Endodermal cell (in vitro differentiated cells): ENCODE results near the gene JMJD1C. TPM values are rescaled to one million over a fixed set of nuclear protein-coding genes. Genes with fewer than 3 reads are reported as not detected.

ENCODE experiments used
- DNase-seq: peaks from one replicate; pipeline ENCODE4 v3.0.0-alpha.2; 2017
- H3K27ac ChIP-seq: 2 replicates; pipeline ENCODE4 v1.5.1; 2013; ENCODE audit warnings: mild to moderate bottlenecking, low read depth, low read length, moderate library complexity
- H3K27me3 ChIP-seq: 2 replicates; pipeline ENCODE4 v1.6.1; 2013; ENCODE audit warnings: mild to moderate bottlenecking, low read length, moderate library complexity; ENCODE audit not compliant: insufficient read depth, control insufficient read depth, poor library complexity, severe bottlenecking
- H3K36me3 ChIP-seq: 2 replicates; pipeline ENCODE4 v1.7.0; 2013; ENCODE audit warnings: mild to moderate bottlenecking, low read length, moderate library complexity; ENCODE audit not compliant: control insufficient read depth, insufficient read depth
- H3K4me1 ChIP-seq: one replicate; pipeline ENCODE4 v1.7.0; 2013; ENCODE audit warnings: low read length; ENCODE audit not compliant: control insufficient read depth, insufficient read depth
- H3K4me3 ChIP-seq: 2 replicates; pipeline ENCODE4 v1.5.1; 2013; ENCODE audit warnings: mild to moderate bottlenecking, low read length, moderate library complexity
- H3K9ac ChIP-seq: 2 replicates; pipeline ENCODE4 v1.6.1; 2013; ENCODE audit warnings: mild to moderate bottlenecking, low read length, moderate library complexity; ENCODE audit not compliant: poor library complexity, severe bottlenecking; ENCODE audit errors: extremely low read depth
- H3K9me3 ChIP-seq: 2 replicates; pipeline ENCODE4 v1.6.1; 2013; ENCODE audit warnings: mild to moderate bottlenecking, low read length, moderate library complexity; ENCODE audit not compliant: control insufficient read depth
- H3K27ac Mint-ChIP-seq: 2 replicates; pipeline ENCODE4 v1.8.0; 2020; ENCODE audit warnings: mixed read lengths
- H3K27me3 Mint-ChIP-seq: 2 replicates; pipeline ENCODE4 v1.8.0; 2021; ENCODE audit warnings: mild to moderate bottlenecking, mixed read lengths; ENCODE audit not compliant: insufficient read depth
- H3K36me3 Mint-ChIP-seq: 2 replicates; pipeline ENCODE4 v1.8.0; 2020; ENCODE audit warnings: low read depth, mixed read lengths
- H3K4me1 Mint-ChIP-seq: 2 replicates; pipeline ENCODE4 v1.8.0; 2020; ENCODE audit warnings: mixed read lengths
- H3K4me3 Mint-ChIP-seq: 2 replicates; pipeline ENCODE4 v1.8.0; 2020; ENCODE audit warnings: mild to moderate bottlenecking, moderate library complexity, mixed read lengths
- H3K9me3 Mint-ChIP-seq: 2 replicates; pipeline ENCODE4 v1.8.0; 2020; ENCODE audit warnings: mild to moderate bottlenecking, mixed read lengths
- WGBS, 2 experiments: methylation state at CpG; one replicate each; pipeline versions ENCODE4 v1.1.5 to v1.1.7; 2013; ENCODE audit warnings: missing lambda C conversion rate in 2 of 2, mixed read lengths in 1 of 2; ENCODE audit not compliant: insufficient coverage in 1 of 2, insufficient read length in 1 of 2; 5-methylcytosine and 5-hydroxymethylcytosine counted together
- total RNA-seq, 2 donors: library from RNA; stranded (reverse); fragmentation: NEBNext Ultra II Directional in 1 of 2; extraction: Animal tissue kit (Norgen Biotek cat#: 25700) in 1 of 2; gene quantifications; 2 replicates in 1 of 2; 3 replicates in 1 of 2; pipeline ENCODE4 v1.2.1, GENCODE V29; 2021
- TF ChIP-seq, protein P1 (sequence below): fragments of 200-600 bp; sonication (generic); conservative IDR thresholded peaks from 2 replicates; pipeline ENCODE4 v1.5.0; 2021; ENCODE audit warnings: antibody characterized with exemption, mild to moderate bottlenecking

The JMJD1C gene
- total RNA-seq, 2 donors from 2014 or later = 91.3 to 114 TPM

DNA sequence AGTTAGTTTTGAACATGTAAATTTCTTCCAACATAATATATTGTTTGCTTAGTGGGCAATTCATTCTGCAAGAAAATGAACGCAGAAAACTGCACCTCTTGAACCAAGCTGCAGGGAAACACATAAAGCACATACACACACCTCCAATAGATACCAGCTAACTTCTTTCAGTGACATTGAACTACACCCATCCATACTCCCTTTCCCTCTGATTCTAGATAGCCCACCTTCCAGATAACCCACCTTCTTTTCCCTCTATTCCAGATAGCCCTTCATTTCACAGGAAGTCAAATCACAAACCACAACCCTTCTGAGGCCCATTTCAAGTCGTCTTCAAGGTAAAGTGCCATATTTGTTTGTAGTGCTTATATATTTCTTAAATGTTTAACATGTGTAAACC is 304.2 kb downstream of the JMJD1C start:
- H3K36me3 ChIP-seq = peaks cover 24% of the 10 kb centered on the region
- Mint-ChIP-seq H3K4me3 (no peak overlapping the region), H3K27ac (no peak overlapping the region), H3K27me3 (no peaks in the 10 kb centered on the region), H3K9me3 (no peaks in the 10 kb centered on the region), H3K36me3 (peaks cover 25% of the 10 kb centered on the region), H3K4me1 (peaks cover 5% of the 10 kb centered on the region)
- H3K27me3 ChIP-seq = no peaks in the 10 kb centered on the region
- no peaks in the 10 kb centered on the region for H3K4me1 ChIP-seq
- H3K27ac ChIP-seq = no peak overlapping the region
- no peak overlapping the region for H3K9ac ChIP-seq
- TF ChIP-seq, protein P1, sequence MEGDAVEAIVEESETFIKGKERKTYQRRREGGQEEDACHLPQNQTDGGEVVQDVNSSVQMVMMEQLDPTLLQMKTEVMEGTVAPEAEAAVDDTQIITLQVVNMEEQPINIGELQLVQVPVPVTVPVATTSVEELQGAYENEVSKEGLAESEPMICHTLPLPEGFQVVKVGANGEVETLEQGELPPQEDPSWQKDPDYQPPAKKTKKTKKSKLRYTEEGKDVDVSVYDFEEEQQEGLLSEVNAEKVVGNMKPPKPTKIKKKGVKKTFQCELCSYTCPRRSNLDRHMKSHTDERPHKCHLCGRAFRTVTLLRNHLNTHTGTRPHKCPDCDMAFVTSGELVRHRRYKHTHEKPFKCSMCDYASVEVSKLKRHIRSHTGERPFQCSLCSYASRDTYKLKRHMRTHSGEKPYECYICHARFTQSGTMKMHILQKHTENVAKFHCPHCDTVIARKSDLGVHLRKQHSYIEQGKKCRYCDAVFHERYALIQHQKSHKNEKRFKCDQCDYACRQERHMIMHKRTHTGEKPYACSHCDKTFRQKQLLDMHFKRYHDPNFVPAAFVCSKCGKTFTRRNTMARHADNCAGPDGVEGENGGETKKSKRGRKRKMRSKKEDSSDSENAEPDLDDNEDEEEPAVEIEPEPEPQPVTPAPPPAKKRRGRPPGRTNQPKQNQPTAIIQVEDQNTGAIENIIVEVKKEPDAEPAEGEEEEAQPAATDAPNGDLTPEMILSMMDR = no peak
- no peak overlapping the region for H3K4me3 ChIP-seq
- WGBS, 2 experiments = 100% methylated on average over 2 of the region's 2 CpGs; no CpG with 5 or more reads in 1 of the 2 experiments
- no peaks in the 10 kb centered on the region for H3K9me3 ChIP-seq
- no peak for DNase-seq

DNA sequence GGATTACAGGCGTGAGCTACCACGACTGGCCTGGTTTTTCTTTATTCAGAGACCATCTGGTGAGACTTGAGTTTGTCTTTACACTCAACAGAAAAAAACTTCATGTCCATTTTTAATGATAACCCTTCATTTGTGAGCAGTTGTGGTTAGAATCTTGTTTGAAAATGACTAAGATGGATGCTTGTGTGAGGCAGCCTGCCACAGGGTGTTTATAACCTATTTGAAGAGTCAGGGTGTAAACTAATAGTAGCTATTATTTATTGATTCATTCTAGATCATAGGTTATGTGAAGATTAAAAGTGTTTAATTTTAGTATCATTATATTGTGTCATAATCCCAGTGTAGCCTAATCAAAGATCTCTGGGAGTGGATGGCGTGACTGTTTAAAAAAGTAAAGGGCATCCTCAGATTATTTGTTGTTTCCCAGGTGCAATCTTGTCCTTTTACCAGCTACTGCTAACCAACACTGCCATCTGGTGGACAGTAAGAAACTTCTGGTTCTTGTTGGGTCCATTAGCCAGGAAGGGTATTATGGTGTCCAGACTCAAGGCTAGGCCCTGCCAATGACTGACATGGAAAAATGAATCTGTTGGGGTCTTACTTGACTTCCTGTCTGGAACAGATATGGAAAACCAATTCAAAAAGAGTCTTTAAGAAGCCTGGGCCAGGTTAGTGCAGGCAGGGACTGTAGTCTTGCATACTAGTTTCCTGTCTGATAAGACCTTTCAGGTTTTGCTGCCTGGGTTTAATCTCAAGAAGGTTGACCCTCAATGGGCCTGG is 307.7 kb downstream of the JMJD1C start:
- H3K36me3 ChIP-seq = peaks cover 25% of the 10 kb centered on the region
- 83 to 93% methylated on average over 3 of the region's 3 CpGs for WGBS, 2 experiments
- peak; percentile 76 for DNase-seq
- H3K9me3 ChIP-seq = no peaks in the 10 kb centered on the region
- H3K9ac ChIP-seq = no peak overlapping the region
- H3K27ac ChIP-seq = no peak overlapping the region
- no peak overlapping the region for H3K27ac Mint-ChIP-seq
- H3K9me3 Mint-ChIP-seq = no peaks in the 10 kb centered on the region
- no peak overlapping the region for H3K4me3 Mint-ChIP-seq
- H3K36me3 Mint-ChIP-seq = peaks cover 28% of the 10 kb centered on the region
- H3K4me3 ChIP-seq = no peak overlapping the region
- TF ChIP-seq, protein P1 = peak; percentile 92
- no peaks in the 10 kb centered on the region for H3K27me3 ChIP-seq
- H3K27me3 Mint-ChIP-seq = no peaks in the 10 kb centered on the region
- H3K4me1 Mint-ChIP-seq = peaks cover 5% of the 10 kb centered on the region
- no peaks in the 10 kb centered on the region for H3K4me1 ChIP-seq

DNA sequence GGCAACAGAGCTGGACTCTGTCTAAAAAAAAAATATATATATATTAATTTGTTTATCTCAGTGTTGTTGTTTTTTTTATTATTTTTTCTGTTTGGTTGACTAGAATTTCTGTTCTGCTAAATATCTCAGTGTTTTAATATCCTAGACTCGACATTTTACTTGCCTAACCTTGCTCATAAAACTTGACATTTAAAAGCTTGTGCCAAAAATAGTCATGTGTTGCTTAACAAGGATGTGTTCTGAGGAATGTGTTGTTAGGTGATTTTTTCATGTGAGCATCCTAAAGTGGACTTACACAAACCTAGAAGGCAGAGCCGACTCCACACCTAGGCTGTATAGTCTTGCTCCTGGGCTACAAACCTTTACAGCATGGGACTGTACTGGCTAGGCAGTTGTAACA is 309.5 kb downstream of the JMJD1C start:
- peaks cover 12% of the 10 kb centered on the region for H3K4me1 Mint-ChIP-seq
- H3K9ac ChIP-seq = no peak overlapping the region
- H3K4me3 Mint-ChIP-seq = no peak overlapping the region
- TF ChIP-seq, protein P1 = no peak
- no peak for DNase-seq
- H3K9me3 ChIP-seq = no peaks in the 10 kb centered on the region
- peaks cover 3% of the 10 kb centered on the region for H3K4me1 ChIP-seq
- 93% methylated on average over 2 of the region's 2 CpGs; no CpG with 5 or more reads in 1 of the 2 experiments for WGBS, 2 experiments
- no peak overlapping the region for H3K4me3 ChIP-seq
- H3K27ac Mint-ChIP-seq = no peak overlapping the region
- H3K36me3 Mint-ChIP-seq = peaks cover 34% of the 10 kb centered on the region
- H3K9me3 Mint-ChIP-seq = no peaks in the 10 kb centered on the region
- no peaks in the 10 kb centered on the region for H3K27me3 Mint-ChIP-seq
- H3K27ac ChIP-seq = no peak overlapping the region
- peaks cover 40% of the 10 kb centered on the region for H3K36me3 ChIP-seq
- no peaks in the 10 kb centered on the region for H3K27me3 ChIP-seq
